ENCODE measurements around the gene EXOG.
"Not testable (repeated sequence)": the region's sequence is repeated elsewhere in the genome, so short reads cannot be mapped to it uniquely, and the experiment has no call there.

Gene EXOG

GRCh38 chr3:38565339-38566214, 69.4 kb downstream of the EXOG start:
- ATAC-seq (no peak), DNase-seq (no peak)
- no peaks in the 10 kb centered on the region for H3K4me1 Mint-ChIP-seq
- no peaks in the 10 kb centered on the region for H3K36me3 Mint-ChIP-seq (ENCODE audit: low read depth)
- no peaks in the 10 kb centered on the region for H3K9me3 Mint-ChIP-seq
- H3K27ac Mint-ChIP-seq, result no peak overlapping the region
- peaks cover 2% of the 10 kb centered on the region for H3K27me3 Mint-ChIP-seq
- H3K4me3 Mint-ChIP-seq, result no peak overlapping the region

GRCh38 chr3:38566215-38566528, 70.0 kb downstream of the EXOG start:
- Mint-ChIP-seq H3K9me3 (no peaks in the 10 kb centered on the region), H3K27ac (no peak overlapping the region), H3K27me3 (peaks cover 2% of the 10 kb centered on the region), H3K4me1 (no peaks in the 10 kb centered on the region), H3K36me3 (ENCODE audit: low read depth) (no peaks in the 10 kb centered on the region), H3K4me3 (no peak overlapping the region)
- ATAC-seq, result no peak
- no peak for DNase-seq

- H3K27ac Mint-ChIP-seq; ATAC-seq; H3K4me1 Mint-ChIP-seq; H3K36me3 Mint-ChIP-seq (ENCODE audit: low read depth); H3K9me3 Mint-ChIP-seq; H3K4me3 Mint-ChIP-seq; H3K27me3 Mint-ChIP-seq; DNase-seq: not testable (repeated sequence)
Observed at GRCh38 chr3:38566794-38567193, 70.7 kb downstream of the EXOG start.

- Mint-ChIP-seq H3K9me3 (no peaks in the 10 kb centered on the region), H3K4me3 (no peak overlapping the region), H3K36me3 (ENCODE audit: low read depth) (no peaks in the 10 kb centered on the region), H3K27me3 (peaks cover 2% of the 10 kb centered on the region), H3K27ac (no peak overlapping the region), H3K4me1 (no peaks in the 10 kb centered on the region)
- ATAC-seq (no peak), DNase-seq (no peak)
Observed at GRCh38 chr3:38567498-38567897, 71.4 kb downstream of the EXOG start.

- no peak for DNase-seq
- ATAC-seq, result no peak
- Mint-ChIP-seq H3K4me3 (no peak overlapping the region), H3K36me3 (ENCODE audit: low read depth) (no peaks in the 10 kb centered on the region), H3K4me1 (no peaks in the 10 kb centered on the region), H3K27me3 (no peaks in the 10 kb centered on the region), H3K27ac (no peak overlapping the region), H3K9me3 (no peaks in the 10 kb centered on the region)
Observed at GRCh38 chr3:38573111-38573510, 77.0 kb downstream of the EXOG start.

GRCh38 chr3:38573556-38573955, 77.4 kb downstream of the EXOG start:
- H3K4me1 Mint-ChIP-seq, result no peaks in the 10 kb centered on the region
- ATAC-seq (no peak), DNase-seq (no peak)
- H3K27me3 Mint-ChIP-seq, result no peaks in the 10 kb centered on the region
- H3K9me3 Mint-ChIP-seq, result no peaks in the 10 kb centered on the region
- H3K36me3 Mint-ChIP-seq (ENCODE audit: low read depth), result no peaks in the 10 kb centered on the region
- no peak overlapping the region for H3K27ac Mint-ChIP-seq
- no peak overlapping the region for H3K4me3 Mint-ChIP-seq

- H3K36me3 Mint-ChIP-seq (ENCODE audit: low read depth), result no peaks in the 10 kb centered on the region
- DNase-seq, result no peak
- no peaks in the 10 kb centered on the region for H3K9me3 Mint-ChIP-seq
- no peaks in the 10 kb centered on the region for H3K4me1 Mint-ChIP-seq
- ATAC-seq, result peak; percentile 81
- H3K4me3 Mint-ChIP-seq, result no peak overlapping the region
- H3K27me3 Mint-ChIP-seq, result no peaks in the 10 kb centered on the region
- no peak overlapping the region for H3K27ac Mint-ChIP-seq
Observed at GRCh38 chr3:38574411-38575278, 78.5 kb downstream of the EXOG start.

- H3K36me3 Mint-ChIP-seq (ENCODE audit: low read depth), result no peaks in the 10 kb centered on the region
- no peaks in the 10 kb centered on the region for H3K9me3 Mint-ChIP-seq
- DNase-seq (no peak), ATAC-seq (peak; percentile 9)
- no peaks in the 10 kb centered on the region for H3K4me1 Mint-ChIP-seq
- no peaks in the 10 kb centered on the region for H3K27me3 Mint-ChIP-seq
- H3K4me3 Mint-ChIP-seq, result no peak overlapping the region
- H3K27ac Mint-ChIP-seq, result no peak overlapping the region
Observed at GRCh38 chr3:38575279-38575843, 79.2 kb downstream of the EXOG start.

Data from activated naive CD8-positive, alpha-beta T cell treated with anti-CD3 and anti-CD28 coated beads, Interleukin-2, amount 50 U/mL, for 24 hours (primary cell).